ENCODE data around the gene VSNL1.

DNA sequence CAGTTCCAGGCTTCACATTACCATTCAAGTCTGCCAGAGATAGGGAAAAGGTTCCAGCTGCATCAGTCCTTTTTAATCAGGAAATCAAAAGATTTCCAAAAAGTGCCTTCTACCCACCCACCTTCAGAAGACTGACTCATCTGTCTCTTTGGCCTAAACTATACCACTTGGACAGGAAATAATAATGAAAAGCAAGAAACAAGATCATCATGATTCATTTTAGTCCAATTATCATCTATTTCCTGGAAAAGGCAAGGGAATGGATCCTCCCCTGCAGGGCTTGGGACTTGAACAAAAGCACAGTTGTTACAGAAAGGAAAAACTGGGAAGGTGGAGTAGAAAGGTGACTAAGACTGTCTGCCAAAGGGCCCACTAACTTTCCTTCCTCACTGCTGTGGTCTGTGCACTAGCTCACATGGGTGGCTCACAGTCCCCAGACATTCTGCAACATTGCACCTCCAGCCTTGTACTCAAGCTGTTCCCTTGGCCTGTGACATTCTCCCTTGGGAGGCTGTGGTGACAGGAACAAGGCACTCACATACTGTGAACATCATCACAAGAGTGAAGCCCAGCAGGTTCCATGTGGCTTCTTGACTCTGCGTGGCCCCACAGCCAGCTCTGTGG lies 75.3 kb downstream of the VSNL1 start:
- TF ChIP-seq, protein P1, sequence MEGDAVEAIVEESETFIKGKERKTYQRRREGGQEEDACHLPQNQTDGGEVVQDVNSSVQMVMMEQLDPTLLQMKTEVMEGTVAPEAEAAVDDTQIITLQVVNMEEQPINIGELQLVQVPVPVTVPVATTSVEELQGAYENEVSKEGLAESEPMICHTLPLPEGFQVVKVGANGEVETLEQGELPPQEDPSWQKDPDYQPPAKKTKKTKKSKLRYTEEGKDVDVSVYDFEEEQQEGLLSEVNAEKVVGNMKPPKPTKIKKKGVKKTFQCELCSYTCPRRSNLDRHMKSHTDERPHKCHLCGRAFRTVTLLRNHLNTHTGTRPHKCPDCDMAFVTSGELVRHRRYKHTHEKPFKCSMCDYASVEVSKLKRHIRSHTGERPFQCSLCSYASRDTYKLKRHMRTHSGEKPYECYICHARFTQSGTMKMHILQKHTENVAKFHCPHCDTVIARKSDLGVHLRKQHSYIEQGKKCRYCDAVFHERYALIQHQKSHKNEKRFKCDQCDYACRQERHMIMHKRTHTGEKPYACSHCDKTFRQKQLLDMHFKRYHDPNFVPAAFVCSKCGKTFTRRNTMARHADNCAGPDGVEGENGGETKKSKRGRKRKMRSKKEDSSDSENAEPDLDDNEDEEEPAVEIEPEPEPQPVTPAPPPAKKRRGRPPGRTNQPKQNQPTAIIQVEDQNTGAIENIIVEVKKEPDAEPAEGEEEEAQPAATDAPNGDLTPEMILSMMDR (conservative IDR thresholded peaks at IDR 0.05 in 1 of 2, IDR thresholded peaks at IDR 0.05 in 1 of 2; ENCODE audit: extremely low read depth in 1 of 2, insufficient read depth in 1 of 2, low read depth in 1 of 2, low read length in 2 of 2) = no peak
- TF ChIP-seq EZH2 (IDR thresholded peaks at IDR 0.05; ENCODE audit: borderline replicate concordance, low read length) = no peak
